GM19324 (cell line): ENCODE data around the gene BMP2K.
"Not testable (repeated sequence)": the region's sequence is repeated elsewhere in the genome, so short reads cannot be mapped to it uniquely, and the experiment has no call there.

Source experiments
- ATAC-seq: cut with Tn5 transposase; IDR thresholded peaks from one replicate; pipeline ENCODE4 v1.9.1; 2021; ENCODE audit warnings: mild to moderate bottlenecking, moderate library complexity; ENCODE audit not compliant: unreplicated experiment, low FRiP score

BMP2K gene

DNA sequence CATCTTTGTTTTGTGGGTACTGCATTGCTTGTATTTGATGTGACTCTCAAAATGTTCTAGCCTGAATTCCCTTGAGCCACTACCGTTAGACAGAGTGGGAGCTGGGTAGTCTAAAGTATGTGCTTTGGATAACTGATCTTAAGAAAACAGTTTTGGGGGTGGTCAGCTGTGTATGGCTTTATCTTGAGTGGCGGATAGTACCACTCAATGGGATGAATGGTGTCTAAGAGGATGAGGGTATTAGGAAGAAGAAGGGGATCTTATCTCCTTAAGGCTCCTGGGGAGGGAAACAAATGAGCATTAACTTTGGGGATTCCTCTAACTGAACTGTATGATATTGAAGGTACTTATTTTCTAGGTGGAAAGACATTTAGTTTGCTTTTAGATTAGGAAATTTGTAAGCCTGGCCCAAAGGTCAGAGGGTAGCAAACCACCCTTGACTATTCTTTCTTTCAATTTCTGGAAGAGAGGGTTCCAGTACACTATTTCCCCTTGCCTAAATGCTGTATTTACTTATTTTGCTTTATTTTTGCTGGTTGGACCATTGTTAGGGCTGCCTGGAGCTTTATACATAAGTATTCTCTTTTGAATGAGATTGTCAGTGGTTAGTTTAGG lies 11.3 kb downstream of the BMP2K start:
- ATAC-seq = no peak

DNA sequence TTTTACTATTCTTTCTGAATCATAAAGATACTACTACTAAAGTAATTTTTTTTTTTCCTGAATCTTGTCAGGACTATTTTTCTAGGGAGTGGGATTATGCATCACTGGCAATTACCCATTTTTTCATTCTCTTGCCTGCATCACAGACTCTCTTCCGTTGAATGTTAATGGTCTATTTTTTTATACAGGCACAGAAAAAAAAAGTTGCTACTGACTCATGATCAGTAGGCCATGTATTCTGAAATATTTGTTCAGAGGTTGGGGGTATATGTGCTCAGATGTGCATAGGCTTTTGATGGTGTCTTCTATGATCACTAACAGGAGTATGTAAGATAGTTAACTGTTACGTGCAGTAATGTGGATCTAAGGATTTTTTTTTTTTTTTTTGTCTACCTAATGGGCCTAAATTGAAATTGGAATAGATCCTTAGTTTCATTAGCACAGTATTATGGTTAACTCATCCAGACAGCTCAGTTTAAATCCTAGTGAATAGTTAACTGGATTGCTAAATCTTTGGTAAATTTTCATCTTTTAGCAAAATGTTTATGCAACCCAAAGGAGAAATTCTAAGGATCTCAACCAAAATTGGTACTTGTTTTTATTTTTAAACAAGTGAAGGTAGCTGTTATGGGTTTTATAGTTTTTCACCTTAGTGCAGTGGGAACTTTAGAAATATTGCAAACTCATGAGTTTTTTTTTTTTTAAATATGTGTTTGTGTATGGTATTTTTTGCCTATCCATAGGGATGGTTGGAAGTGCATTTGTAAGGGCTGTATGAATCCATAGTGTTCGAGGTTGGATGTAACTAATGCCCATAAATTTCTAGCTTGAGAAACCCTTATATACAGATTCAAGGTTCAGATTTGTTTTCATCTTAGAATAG lies 12.1 kb downstream of the BMP2K start:
- no peak for ATAC-seq

DNA sequence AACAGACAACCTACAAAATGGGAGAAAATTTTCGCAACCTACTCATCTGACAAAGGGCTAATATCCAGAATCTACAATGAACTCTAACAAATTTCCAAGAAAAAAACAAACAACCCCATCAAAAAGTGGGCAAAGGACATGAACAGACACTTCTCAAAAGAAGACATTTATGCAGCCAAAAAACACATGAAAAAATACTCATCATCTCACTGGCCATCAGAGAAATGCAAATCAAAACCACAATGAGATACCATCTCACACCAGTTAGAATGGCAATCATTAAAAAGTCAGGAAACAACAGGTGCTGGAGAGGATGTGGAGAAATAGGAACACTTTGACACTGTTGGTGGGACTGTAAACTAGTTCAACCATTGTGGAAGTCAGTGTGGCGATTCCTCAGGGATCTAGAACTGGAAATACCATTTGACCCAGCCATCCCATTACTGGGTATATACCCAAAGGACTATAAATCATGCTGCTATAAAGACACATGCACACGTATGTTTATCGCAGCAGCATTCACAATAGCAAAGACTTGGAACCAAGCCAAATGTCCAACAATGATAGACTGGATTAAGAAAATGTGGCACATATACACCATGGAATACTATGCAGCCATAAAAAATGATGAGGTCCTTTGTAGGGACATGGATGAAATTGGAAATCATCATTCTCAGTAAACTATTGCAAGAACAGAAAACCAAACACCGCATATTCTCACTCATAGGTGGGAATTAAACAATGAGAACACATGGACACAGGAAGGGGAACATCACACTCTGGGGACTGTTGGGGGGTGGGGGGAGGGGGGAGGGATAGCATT lies 19.7 kb downstream of the BMP2K start:
- not testable (repeated sequence) for ATAC-seq

DNA sequence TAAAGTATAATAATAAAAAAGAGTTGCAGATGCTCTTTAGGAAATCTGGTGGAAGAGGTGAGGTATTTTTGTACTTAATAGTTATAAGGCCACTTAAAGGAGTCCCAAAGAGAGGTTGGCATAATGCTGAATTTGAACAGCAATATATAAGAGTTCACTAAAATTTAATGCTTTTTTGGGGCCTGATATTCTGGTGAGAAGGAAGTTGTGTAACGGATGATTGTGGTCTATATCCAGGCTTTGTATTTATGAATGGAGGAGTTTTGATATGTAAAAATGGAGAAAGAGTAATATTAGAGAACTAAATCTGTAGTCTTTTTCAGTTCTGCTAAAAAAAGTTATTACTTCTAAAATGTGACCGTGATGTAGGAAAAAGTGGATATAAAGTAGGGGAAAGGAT lies 20.4 kb downstream of the BMP2K start:
- ATAC-seq = no peak

DNA sequence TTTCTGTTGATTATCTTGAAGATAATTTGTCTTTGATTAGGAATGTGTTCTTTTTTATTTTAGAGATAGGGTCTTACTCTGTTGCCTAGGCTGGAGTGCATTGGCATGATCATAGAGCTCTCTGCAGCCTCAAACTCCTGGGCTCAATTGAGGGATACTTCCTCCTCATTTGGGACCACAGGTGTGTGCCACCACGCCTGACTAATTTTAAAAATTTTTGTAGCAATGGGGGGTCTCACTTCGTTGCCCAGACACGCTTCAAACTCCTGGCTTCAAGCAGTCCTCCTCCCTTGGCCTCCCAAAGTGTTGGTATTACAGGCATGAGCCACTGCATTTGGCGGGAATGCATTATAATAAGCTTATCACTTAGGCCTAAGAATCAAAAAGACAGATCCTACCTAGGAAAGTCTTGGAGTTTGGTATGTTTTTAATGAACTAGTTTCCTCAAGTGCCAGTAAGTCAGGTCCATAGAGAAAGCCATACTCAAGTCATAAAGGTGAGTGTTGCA lies 21.7 kb downstream of the BMP2K start:
- ATAC-seq = no peak

DNA sequence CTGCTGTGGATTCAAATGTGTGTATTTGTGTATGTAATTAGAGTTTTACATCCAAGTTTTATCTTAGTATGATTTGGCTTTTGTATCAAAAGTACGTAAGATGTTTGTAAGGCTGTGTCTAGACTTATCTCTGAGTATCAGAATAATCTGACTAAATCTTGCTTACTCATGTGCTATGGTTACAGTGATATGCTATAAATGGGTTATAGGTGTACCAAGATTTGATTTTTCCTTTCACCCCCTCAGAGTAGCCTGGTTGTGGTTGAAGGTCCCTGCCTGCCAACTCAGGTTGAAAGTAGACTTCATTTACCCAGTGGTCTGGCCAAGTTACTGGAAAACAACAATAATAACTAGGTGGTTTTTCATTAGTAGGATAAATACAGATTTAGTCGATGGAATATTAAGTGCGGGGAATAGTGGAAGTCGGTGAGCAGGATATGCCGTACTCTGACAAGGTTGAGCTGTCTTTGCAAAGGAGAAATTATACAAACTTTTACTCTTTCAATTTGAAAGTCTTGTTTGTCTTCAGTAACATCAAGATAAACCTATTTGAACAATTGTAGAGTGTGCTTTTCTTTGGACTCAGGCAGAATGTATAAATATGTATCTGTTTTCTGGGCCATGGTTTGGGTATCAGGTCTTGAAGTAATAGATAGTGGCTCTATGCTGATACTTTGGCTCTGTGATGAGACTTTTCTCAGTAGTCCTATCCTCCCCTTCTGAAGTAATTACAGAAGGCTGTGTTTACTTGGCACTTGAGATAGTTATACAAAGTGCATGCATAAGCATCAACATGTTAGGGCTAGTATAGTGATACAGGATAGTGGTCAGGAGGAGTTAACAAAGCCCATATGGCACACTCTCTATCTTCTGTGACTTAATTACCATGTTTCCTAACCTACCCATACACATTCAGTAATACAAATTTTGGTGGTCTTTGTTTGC lies 23.7 kb downstream of the BMP2K start:
- no peak for ATAC-seq

DNA sequence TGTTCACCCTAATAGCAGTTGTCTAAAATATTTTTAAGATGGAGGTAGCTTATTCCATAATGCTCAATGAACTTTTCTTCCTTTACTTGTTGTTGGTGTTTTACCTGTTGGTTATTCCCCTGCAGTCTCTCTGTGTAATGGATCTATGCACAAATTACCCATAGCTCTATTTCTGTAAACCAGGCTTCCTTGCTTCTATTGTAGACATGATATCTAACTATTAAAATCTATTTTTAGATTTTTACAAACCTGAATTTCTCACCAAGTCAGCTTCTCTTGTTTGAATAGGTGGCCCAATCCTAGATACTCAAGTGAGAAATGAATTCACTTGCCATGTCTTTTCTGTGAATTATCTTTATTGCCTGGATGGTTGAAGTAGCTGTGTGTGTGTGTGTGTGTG lies 24.8 kb downstream of the BMP2K start:
- ATAC-seq = no peak

DNA sequence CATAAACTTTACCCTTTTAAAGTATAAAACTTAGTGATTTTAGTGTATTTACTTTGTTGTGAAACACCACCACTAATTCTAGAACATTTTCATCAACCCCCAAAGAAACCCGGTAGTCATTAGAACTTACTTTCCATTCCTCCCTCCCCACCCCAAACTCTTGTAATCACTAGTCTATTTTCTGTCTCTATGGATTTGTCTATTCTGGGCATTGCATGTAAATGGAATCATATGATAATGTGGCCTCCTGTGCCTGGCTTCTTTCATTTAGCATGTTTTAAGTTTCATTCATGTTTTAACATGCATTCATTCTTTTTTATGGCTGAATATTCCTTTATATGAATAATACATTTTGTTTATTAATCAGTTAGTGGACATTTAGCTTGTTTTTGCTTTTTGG lies 27.8 kb downstream of the BMP2K start:
- ATAC-seq = no peak

DNA sequence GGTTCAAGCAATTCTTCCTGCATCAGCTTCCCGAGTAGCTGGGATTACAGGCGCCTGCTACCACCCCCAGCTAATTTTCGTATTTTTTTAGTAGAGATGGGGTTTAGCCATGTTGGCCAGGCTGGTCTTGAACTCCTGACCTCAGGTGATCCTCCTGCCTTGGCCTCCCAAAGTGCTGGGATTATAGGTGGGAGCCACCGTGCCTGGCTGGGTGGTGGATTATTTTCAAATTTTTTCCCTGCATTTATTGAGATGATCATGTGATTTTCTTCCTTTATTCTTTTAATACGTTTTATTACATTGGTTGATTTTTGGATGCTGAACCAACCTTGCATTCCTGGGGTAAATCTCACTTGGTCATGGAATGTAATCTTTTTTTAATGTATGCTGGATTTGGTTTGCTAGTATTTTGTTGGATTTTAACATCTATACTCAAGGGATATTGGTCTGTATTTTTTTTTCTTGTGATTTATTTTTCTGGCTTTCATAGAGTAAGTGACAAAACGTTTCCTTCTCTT lies 30.9 kb downstream of the BMP2K start:
- no peak for ATAC-seq

DNA sequence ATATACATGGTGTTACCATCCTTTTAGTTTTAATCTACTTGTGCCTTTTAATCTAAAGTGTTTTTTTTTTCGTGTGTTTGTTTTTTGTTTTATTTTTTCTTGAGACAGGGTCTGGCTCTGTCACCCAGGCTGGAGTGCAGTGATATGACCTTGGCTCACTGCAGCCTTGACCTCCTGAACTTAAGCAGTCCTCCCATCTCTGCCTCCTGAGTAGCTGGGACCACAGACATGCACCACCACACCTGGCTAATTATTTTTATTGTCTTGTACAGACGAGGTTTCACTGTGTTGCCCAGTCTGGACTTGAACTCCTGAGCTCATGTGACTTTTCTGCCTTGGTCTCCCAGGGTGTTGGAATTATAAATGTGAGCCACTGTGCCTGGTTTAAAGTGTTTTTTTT lies 33.1 kb downstream of the BMP2K start:
- ATAC-seq = no peak

DNA sequence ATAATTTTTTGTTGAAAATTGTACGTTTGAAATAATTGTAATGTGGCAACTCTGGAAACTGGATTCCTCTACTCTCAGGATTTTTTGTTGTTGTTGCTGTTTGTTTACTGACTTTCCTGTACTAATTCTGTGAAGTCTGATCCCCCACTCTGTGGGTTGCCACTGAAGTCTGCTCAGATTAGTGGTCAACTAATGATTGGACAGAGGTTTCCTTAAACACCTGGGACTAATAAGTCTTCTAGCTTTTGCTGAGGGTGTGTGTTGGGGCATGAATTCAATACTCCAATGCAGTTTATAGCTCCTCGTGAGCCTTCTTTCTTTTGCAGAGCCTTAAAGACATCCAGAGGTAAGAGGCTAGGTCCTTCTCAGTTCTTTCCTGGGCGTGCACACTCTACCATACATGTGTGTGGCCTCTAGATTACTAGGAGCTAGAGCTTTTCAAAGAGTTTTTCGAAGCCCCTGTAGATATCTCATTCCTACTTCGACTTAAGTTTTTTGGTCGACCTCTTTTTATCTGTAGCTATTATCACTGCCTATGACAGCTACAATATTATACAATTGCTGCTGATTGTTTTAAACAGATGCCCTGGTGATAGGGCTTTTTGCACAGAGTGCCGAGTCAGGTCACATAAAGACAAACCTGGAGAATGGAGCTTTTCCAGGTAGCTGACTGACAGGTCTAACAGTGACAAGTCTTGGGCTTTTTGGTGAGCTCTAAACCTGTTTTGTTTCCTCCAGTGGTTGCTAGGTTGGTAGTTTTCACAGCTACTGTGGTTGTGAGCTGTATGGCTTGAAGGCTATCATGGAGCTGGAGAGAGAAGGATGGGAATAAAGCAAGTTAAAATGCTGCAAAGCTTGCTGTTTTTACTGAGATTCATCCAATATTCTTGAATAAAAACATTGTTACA lies 34.0 kb downstream of the BMP2K start:
- no peak for ATAC-seq

DNA sequence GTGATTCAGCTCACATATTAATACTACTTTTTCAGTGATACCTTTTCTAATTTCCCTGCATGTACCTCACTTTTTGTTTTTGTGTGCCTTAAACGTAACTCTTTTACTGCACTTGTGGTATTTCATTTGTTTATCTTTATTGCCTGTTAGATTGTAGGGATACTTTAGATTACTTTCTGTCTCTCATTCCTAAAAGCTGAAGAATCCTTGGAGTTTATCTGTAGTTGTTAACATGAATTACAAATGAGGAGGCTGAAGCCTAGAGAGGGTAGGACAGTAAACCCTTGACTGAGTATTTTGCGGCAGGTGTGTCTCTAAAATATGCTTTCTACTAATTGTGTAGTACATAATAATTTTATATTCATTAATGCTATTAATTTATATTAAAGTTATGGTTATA lies 34.9 kb downstream of the BMP2K start:
- no peak for ATAC-seq

DNA sequence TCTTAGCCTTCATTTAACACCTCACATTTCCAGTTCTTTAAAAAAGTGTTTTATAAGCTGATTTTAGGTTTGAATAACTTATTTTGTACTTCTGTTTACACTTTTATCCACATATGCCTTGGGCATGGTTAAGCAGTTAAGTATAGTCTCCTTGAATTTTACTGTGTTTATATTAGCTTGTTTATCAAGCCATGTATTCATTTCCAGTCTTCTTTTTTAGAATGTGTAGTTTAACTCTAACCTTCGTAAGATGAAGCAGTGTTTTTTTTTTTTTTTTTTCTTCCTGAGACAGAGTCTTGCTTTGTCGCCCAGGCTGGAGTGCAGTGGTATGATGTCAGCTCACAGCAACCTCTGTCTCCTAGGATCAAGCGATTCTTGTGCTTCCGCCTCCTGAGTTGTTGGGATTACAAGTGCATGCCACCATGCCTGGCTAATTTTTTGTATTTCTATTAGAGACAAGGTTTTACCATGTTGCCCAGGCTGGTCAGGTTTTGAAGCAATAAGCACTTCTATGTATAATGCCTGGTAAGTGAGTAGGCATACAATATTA lies 42.5 kb downstream of the BMP2K start:
- ATAC-seq = no peak

DNA sequence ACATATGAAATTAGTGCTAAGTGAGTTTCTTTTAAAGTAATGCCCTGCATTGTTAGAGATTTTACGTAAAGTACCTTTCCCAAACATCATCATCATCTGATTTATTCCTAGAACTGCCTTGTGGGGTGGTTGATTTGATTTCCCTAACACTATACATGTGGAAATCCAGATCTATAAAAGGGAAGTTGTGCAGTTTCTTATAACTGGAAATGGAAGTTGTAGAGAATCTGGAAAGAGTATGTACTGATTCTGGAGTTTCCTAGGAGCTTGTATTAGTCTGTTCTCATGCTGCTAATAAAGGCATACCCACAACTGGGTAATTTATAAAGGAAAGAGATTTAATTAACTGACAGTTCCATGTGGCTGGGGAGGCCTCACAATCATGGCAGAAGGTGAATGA lies 47.9 kb downstream of the BMP2K start:
- ATAC-seq = no peak

DNA sequence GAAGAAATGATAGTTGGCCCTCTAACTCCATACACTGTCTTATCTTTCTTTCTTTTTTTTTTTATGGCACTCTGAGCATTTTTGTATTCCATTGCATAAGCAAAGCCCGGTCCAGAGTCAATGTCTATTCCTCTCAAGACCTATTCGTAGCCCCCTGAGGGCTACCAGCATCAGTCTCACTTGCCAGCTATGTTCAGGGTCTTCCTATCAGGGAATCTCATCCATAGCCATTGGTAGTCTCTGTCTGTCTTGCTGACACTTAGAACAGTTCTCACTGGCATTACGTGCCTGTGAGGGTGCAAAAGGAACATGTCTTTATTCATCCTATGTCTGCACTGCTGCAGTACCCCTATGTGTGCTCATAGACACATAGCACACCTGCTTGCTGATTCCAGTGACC lies 51.0 kb downstream of the BMP2K start:
- ATAC-seq = no peak

DNA sequence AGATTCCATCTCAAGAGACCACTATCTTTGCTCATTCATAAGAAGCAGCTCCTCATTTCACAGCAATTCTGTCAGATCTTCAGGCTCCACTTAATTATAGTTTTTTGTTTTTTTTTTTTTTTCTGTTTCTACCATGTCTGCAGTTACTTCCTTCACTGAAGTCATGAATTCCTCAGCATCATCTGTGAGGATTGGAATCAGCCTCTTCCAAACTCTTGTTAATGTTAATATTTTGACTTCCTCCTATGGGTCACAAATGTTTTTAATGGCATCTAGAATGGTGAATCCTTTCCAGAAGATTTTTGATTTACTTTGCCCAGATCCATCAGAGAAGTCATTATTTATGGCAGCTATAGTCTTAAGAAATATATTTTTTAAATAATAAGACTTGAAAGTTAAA lies 53.1 kb downstream of the BMP2K start:
- no peak for ATAC-seq

DNA sequence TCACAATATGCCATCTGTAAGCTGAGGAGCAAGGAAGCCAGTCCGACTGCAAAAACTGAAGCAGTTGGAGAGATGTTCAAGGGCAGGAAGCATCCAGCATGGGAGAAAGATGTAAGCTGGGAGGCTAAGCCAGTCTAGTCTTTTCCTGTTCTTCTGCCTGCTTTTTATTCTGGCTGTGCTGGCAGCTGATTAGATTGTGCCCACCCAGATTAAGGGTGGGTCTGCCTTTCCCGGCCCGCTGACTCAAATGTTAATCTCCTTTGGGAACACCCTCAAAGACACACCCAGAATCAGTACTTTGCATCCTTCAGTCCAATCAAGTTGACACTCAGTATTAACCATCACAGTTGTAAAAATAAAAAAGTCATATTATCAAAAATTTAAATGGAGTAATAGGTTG lies 63.5 kb downstream of the BMP2K start:
- not testable (repeated sequence) for ATAC-seq

DNA sequence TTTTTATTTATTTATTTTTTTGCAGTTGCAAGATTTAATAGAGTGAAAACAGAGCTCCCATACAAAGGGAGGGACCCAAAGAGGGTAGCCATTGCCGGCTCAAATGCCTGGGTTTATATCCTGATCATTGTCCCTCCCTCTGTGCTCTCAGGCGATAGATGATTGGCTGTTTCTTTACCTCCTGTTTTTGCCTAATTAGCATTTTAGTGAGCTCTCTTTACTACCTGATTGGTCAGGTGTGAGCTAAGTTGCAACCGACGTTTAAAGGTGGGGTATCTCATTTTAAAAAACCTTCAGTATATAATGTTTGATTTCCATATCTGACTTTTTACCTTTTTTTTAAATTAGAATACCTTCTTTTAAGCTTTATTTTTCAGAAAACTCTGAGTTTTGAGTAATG lies 64.1 kb downstream of the BMP2K start:
- not testable (repeated sequence) for ATAC-seq
